Right cardiac atrium (tissue), 5 donors: ENCODE data around the gene LIPC. TPM values are rescaled to one million over a fixed set of nuclear protein-coding genes. Genes with fewer than 3 reads are reported as not detected.
A peak's percentile ranks its signal among the peaks of the same experiment; 100 is the strongest.

Experiments used
- ATAC-seq, 2 donors: fragments of 200-7000 bp; cut with Tn5 transposase; one replicate each; pipeline versions ENCODE4 v1.8.0 to v1.9.1; 2020; ENCODE audit warnings: moderate library complexity in 2 of 2, mild to moderate bottlenecking in 1 of 2
- DNase-seq, 3 donors: peaks; one replicate each; pipeline ENCODE4 v3.0.0-alpha.2; 2020
- H3K27ac ChIP-seq: one replicate; pipeline ENCODE4 v1.5.1; 2013; ENCODE audit warnings: mild to moderate bottlenecking, low read length, control low read depth, moderate library complexity
- H3K27me3 ChIP-seq: one replicate; pipeline ENCODE4 v1.6.1; 2013; ENCODE audit not compliant: control insufficient read depth, insufficient read depth
- H3K4me1 ChIP-seq: one replicate; pipeline ENCODE4 v1.6.1; 2013; ENCODE audit warnings: low read length; ENCODE audit not compliant: control insufficient read depth, insufficient read depth
- H3K4me3 ChIP-seq: one replicate; pipeline ENCODE4 v1.5.1; 2013; ENCODE audit warnings: low read length, control low read depth
- H3K9me3 ChIP-seq: one replicate; pipeline ENCODE4 v1.6.1; 2013; ENCODE audit warnings: low read length; ENCODE audit not compliant: control insufficient read depth
- WGBS: extraction: QIAGEN DNeasy Blood & Tissue Kit; methylation state at CpG from one replicate; pipeline ENCODE4 v1.1.7; 2013; 5-methylcytosine and 5-hydroxymethylcytosine counted together
- intact Hi-C, 4 donors: fragments of 100-400 bp; cut with DNase I; formaldehyde crosslinking; loops; one replicate each; pipeline versions ENCODE4 v1.11.0 to v1.14.0; 2022 to 2023
- polyA plus RNA-seq: library from polyadenylated mRNA; stranded (reverse); fragments of 200-250 nt; gene quantifications from one replicate; pipeline ENCODE4 v1.2.3, GENCODE V29; 2013
- total RNA-seq, 4 donors: library from RNA; stranded (reverse); fragmentation: NEBNext Ultra II Directional; extraction: Animal tissue kit (Norgen Biotek cat#: 25700); gene quantifications; one replicate each; pipeline ENCODE4 v1.2.1, GENCODE V29; 2021
- donor health status: healthy with polysubstance abuse.
- donor health status: DM: no; HTN: yes; CAD: no.
- donor health status: DM: no; HTN: no; CAD: no.
- donor health status: DM: no; HTN: yes; CAD: no; lungs with severe emphysema.
- donor health status: DM: yes; HTN: yes; CAD: no.

LIPC gene
- total and polyA plus RNA-seq, 5 donors = 0.61 to 1.1 (median 0.88) TPM

GRCh38 chr15:58520936-58521292 lies 89.1 kb downstream of the LIPC start:
- Histone ChIP-seq H3K27me3 (no peaks in the 10 kb centered on the region), H3K9me3 (peaks cover under 1% of the 10 kb centered on the region), H3K4me1 (peaks cover 14% of the 10 kb centered on the region), H3K27ac (peak overlapping the region; percentile 9), H3K4me3 (no peak overlapping the region)
- no peak for DNase-seq
- ATAC-seq = no peak
- 72% methylated on average over 4 of the region's 4 CpGs for WGBS
- intact Hi-C loops = loop anchor here in 1 of 4 donors (10.0 kb wide), 1 partner anchor 246 kb away; no protein-coding TSS in a partner anchor

DNA sequence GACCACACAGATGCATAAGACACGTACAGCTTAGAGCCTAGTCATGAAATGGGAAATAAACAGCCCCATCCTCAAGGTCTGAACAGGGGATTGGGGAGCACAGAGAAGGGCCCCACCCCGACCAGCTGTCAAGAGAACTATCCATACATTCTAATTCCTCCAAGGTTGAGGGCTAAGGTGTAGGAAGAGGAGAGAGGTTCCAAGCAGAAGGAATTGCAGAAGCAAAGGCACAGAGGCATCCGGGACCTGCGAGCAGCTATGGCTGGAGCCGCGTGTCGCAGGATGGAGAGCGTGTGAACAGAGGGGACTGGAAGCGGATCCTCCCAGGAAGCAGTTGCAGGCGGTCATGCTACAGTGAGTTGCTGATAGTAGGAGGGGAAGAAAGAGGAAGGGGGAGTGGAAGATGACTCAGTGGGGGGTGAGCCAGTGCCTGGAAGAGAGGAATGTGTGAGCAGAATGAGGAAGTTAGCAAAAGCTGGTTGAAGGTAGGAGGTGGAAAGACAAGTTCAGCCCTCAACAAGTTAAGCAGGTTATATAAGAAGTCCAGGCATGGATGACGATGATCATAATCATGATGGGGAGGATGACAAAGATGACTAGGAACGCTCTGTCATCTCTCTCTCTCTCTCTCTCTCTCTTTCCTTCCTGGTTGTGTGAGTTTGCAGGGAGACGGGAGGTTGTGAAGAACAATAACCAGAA lies 89.7 kb downstream of the LIPC start:
- H3K27me3 ChIP-seq = no peaks in the 10 kb centered on the region
- no peak overlapping the region for H3K4me3 ChIP-seq
- DNase-seq (peak; percentile 65 to 77 (median 71)), ATAC-seq (peak; percentile 66 to 77)
- 58% methylated on average over 13 of the region's 13 CpGs for WGBS
- peak overlapping the region; percentile 9 for H3K27ac ChIP-seq
- intact Hi-C loops = loop anchor here in 1 of 4 donors (10.0 kb wide), 1 partner anchor 247 kb away; no protein-coding TSS in a partner anchor
- H3K4me1 ChIP-seq = peaks cover 14% of the 10 kb centered on the region
- no peaks in the 10 kb centered on the region for H3K9me3 ChIP-seq

GRCh38 chr15:58522391-58522790 lies 90.6 kb downstream of the LIPC start:
- DNase-seq (peak in 2 of 3 donors; percentile 66 to 71), ATAC-seq (peak; percentile 19 to 30)
- 62% methylated on average over 9 of the region's 9 CpGs for WGBS
- Histone ChIP-seq H3K9me3 (no peaks in the 10 kb centered on the region), H3K27me3 (no peaks in the 10 kb centered on the region), H3K4me1 (peaks cover 15% of the 10 kb centered on the region), H3K27ac (peak overlapping the region; percentile 38), H3K4me3 (no peak overlapping the region)
- intact Hi-C loops = loop anchor here in 1 of 4 donors (10.0 kb wide), 1 partner anchor 248 kb away; no protein-coding TSS in a partner anchor

GRCh38 chr15:58522865-58523264 lies 91.1 kb downstream of the LIPC start:
- Histone ChIP-seq H3K27me3 (no peaks in the 10 kb centered on the region), H3K4me3 (no peak overlapping the region), H3K9me3 (no peaks in the 10 kb centered on the region), H3K4me1 (peaks cover 18% of the 10 kb centered on the region), H3K27ac (peak overlapping the region; percentile 38)
- ATAC-seq (peak in 1 of 2 donors; percentile 9), DNase-seq (peak in 1 of 3 donors; percentile 40)
- intact Hi-C loops = loop anchor here in 1 of 4 donors (10.0 kb wide), 1 partner anchor 248 kb away; no protein-coding TSS in a partner anchor
- WGBS = 66% methylated on average over 9 of the region's 9 CpGs

DNA sequence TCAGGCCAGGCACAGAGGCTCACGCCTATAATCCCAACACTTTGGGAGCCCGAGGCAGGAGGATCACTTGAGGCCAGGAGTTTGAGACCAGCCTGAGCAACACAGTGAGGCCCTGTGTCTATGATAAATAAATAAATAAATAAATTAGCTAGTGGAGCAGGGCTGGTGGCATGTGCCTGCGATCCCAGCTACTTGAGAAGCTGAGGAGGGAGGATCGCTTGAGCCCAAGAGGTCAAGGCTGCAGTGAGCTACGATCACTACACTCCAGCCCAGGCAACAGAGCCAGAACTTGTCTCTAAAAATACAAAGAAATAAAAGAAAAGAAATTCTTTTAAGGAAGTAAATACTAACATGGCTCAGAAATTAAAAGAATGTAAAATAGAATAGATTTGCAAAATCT lies 91.8 kb downstream of the LIPC start:
- H3K4me1 ChIP-seq = peaks cover 19% of the 10 kb centered on the region
- H3K4me3 ChIP-seq = no peak overlapping the region
- 89% methylated on average over 5 of the region's 5 CpGs for WGBS
- intact Hi-C loops = loop anchor here in 1 of 4 donors (10.0 kb wide), 1 partner anchor 249 kb away; no protein-coding TSS in a partner anchor
- H3K9me3 ChIP-seq = no peaks in the 10 kb centered on the region
- DNase-seq (no peak), ATAC-seq (no peak)
- H3K27ac ChIP-seq = peak overlapping the region; percentile 44
- H3K27me3 ChIP-seq = no peaks in the 10 kb centered on the region

DNA sequence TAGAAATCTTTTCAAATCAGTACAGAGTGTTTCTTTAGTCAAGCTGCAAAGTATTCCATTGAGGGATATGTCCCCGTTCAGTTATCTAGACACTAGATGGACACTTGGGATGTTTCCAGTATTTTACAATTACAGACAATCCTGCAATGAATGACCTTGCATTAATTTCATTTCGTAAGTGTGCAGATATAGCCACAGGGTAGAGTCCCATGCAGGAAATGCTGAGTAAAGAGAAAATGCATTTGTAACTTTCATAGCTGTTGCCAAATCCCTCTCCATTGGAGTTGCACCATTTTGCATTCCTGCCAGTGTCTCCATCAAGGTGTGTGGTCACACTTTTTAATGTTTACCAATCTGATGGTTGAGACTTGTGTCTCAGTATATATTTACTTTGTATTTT lies 92.5 kb downstream of the LIPC start:
- H3K4me1 ChIP-seq = peaks cover 24% of the 10 kb centered on the region
- no peaks in the 10 kb centered on the region for H3K27me3 ChIP-seq
- ATAC-seq = peak; percentile 25 to 38
- peak overlapping the region; percentile 36 for H3K27ac ChIP-seq
- intact Hi-C loops = loop anchor here in 1 of 4 donors (10.0 kb wide), 1 partner anchor 249 kb away; no protein-coding TSS in a partner anchor
- H3K9me3 ChIP-seq = no peaks in the 10 kb centered on the region
- no peak for DNase-seq
- WGBS = 31% methylated on average over 2 of the region's 2 CpGs
- no peak overlapping the region for H3K4me3 ChIP-seq

DNA sequence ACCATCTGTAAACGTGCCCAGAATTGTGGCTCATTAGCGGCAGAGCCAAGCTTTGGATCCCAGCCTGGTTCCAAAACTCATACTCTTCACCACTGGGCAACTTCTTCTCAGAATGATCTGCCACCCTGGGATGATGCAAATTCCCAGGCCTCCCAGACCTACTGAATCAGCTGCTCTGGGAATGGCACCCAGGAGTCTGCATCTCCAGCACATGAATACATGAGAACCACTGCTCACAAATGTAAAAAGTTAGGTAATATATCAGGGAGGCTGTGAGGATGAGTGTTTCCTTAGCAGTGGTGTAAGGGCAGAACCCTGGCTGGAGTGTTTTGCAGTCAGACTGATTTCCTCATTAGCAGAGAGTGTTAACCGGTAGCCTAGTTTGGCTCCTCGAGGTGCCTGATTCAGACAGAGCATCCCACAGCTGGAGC lies 94.2 kb downstream of the LIPC start:
- no peak for DNase-seq
- Histone ChIP-seq H3K9me3 (no peaks in the 10 kb centered on the region), H3K4me1 (peaks cover 22% of the 10 kb centered on the region), H3K27ac (no peak overlapping the region), H3K4me3 (no peak overlapping the region), H3K27me3 (no peaks in the 10 kb centered on the region)
- no peak for ATAC-seq
- WGBS = 75% methylated on average over 4 of the region's 4 CpGs
- intact Hi-C loops = loop anchor here in 1 of 4 donors (10.0 kb wide), 1 partner anchor 251 kb away; no protein-coding TSS in a partner anchor

DNA sequence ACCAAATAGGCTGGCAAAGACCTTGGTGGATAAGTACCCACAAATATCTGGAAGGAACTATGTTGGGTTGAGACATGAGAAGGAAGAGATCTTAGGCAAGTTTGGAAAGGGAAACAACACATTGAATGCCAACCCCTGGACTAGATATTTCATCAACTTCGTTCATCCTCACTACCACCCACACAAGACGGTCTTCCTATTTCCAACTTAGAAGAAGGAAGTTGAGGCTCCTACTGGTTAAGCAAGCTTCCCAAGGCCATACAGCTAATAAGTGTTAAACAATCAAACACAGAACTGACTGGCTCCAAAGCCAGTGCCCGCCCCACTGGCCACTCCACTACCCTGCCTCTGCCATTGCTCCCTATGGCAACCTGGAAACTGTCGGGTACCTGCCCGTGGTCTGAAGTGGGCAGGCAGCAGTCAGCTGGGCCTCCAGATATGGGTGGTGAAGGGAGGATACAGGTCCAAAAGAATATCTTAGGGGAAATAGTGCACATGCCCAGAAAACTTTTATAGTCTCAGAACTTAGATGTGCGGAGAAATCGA lies 94.9 kb downstream of the LIPC start:
- ATAC-seq (no peak), DNase-seq (no peak)
- Histone ChIP-seq H3K4me1 (peaks cover 20% of the 10 kb centered on the region), H3K9me3 (no peaks in the 10 kb centered on the region), H3K4me3 (no peak overlapping the region), H3K27me3 (no peaks in the 10 kb centered on the region), H3K27ac (peak overlapping the region; percentile 26)
- intact Hi-C loops = loop anchor here in 1 of 4 donors (10.0 kb wide), 1 partner anchor 252 kb away; no protein-coding TSS in a partner anchor
- 78% methylated on average over 7 of the region's 7 CpGs for WGBS

DNA sequence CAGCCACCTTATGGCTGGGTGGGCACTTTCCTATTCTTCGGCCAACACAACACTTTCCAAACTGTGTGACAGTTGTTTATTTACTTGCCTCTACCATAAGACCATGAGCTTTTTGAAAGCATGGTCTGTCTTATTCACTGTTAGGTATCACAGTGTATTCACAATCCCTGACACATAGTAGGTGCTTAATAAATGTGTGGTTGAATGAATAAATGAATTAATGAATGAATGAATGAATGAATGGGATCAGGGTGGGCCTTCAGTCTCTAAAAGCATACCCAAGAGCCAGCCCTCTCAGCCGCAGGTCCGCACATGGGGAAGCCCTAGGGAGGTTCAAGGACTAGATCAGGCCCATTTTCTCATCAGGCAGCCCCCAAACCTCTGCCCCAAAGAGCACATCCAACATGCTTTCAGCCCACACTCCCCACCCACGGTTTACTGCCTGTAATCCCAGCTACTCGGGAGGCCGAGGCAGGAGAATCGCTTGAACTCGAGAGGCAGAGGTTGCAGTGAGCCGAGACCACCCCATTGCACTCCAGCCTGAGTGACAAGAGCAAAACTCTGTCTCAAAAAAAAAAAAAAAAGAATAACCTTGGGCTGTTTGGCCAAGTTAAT lies 95.9 kb downstream of the LIPC start:
- DNase-seq (no peak), ATAC-seq (no peak)
- intact Hi-C loops = loop anchor here in 1 of 4 donors (10.0 kb wide), 1 partner anchor 253 kb away; no protein-coding TSS in a partner anchor
- Histone ChIP-seq H3K4me3 (no peak overlapping the region), H3K27ac (peak overlapping the region; percentile 40), H3K4me1 (peaks cover 15% of the 10 kb centered on the region), H3K27me3 (no peaks in the 10 kb centered on the region), H3K9me3 (no peaks in the 10 kb centered on the region)
- 71% methylated on average over 9 of the region's 9 CpGs for WGBS

DNA sequence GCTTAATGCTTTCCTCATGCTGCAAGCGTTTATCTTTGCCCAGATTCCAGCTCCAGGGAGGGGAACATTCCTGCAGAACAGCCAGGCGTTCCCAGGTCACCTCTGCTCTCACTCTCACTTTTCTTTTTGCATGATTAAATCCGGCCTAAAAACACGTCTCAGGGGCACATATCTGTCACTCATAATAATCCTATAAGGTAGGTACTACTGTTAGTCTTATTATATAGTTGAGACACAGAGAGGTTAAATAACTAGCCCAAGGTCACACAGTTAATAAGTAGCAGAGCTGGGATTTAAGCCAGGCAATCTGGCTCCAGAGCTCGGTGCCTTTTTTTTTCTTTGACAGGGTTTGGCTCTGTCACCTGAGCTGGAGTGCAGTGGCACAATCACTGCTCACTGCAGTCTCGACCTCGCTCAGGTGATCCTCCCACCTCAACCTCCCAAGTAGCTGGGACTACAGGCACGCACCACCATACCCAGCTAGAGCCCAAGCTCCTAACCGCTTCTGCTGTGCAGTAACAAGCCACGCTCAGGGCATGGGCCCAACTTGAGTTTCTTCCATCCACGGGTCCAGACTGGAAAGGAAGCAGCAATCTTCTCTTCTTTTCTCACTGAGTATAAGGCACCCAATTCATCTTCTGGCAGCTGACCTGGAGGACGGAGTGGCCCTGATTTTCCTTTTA lies 96.5 kb downstream of the LIPC start:
- ATAC-seq (peak; percentile 62 to 65), DNase-seq (peak in 1 of 3 donors; percentile 41)
- intact Hi-C loops = loop anchor here in 1 of 4 donors (10.0 kb wide), 1 partner anchor 254 kb away; no protein-coding TSS in a partner anchor
- Histone ChIP-seq H3K4me3 (no peak overlapping the region), H3K9me3 (no peaks in the 10 kb centered on the region), H3K27me3 (no peaks in the 10 kb centered on the region), H3K4me1 (peaks cover 13% of the 10 kb centered on the region), H3K27ac (peak overlapping the region; percentile 43)
- 59% methylated on average over 12 of the region's 12 CpGs for WGBS
